ENCODE data around the gene DPH3. TPM values are rescaled to one million over a fixed set of nuclear protein-coding genes. Genes with fewer than 3 reads are reported as not detected.
A peak's percentile ranks its signal among the peaks of the same experiment; 100 is the strongest.

Gene DPH3
- total RNA-seq, 1 donor = 7.9 TPM

DNA sequence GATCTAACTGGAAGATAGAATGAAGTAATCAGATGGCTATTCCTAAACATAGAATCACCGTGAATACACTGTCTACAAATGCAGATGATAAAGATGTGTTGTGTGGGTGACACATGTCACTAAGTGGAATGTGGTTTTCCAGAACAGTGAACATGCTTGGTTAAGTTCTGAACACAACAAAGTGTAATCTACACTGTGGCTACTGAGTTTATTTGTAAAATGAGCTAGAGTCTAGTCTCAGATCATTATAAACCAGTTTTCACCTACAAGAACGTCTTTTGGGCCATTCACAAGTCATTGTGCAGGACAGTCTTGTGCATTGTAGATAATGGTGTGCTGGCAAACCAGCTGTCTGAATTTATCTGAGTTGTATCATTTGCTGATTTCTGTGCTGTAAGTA, 35.6 kb upstream of the DPH3 start:
- Histone ChIP-seq H3K4me1 (ENCODE audit: insufficient read depth, low read length) (peaks cover 58% of the 10 kb centered on the region), H3K9me3 (ENCODE audit: low read depth, low read length) (no peaks in the 10 kb centered on the region), H3K27me3 (ENCODE audit: insufficient read depth, low read length) (no peaks in the 10 kb centered on the region), H3K4me3 (ENCODE audit: low read length) (no peak overlapping the region)

DNA sequence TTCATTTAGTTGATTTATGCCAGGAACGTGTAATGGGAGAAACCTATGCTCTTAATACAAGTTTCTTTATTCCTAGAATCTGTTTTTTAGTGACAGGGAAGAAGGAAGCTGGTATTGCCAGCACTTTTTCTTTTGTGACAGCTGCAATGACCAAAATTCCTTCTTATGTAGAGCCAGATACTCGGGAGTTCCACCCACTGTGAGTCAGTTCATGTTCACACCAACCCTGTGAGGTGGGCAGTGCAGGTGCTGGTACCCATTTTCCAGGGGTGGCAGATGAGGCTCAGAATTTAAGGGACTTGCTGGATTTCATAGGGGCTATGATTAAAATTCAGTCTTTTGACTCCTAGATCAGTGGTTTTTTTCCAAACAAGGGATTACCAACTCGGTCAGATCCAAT, 35.0 kb upstream of the DPH3 start:
- H3K4me3 ChIP-seq (ENCODE audit: low read length) = no peak overlapping the region
- no peaks in the 10 kb centered on the region for H3K27me3 ChIP-seq (ENCODE audit: insufficient read depth, low read length)
- no peaks in the 10 kb centered on the region for H3K9me3 ChIP-seq (ENCODE audit: low read depth, low read length)
- peaks cover 54% of the 10 kb centered on the region for H3K4me1 ChIP-seq (ENCODE audit: insufficient read depth, low read length)

DNA sequence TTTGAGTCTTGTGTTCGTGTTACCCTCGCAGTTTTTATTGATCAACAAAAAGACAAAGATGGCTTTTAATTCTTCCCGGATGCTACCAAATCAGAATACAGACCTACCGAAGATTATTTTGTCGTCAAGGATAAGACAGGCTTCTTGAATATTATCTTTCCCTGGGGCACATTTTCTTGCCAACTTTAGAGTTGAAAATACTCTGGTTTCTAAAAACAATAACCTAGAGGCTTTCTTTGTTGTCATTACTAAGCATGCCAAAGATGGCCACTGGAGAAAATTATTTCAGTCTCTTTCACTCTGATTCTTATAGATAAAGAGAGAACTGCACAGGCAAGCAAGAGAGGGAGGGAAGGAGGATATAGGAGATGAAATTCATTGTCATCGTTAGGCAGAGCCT, 34.1 kb upstream of the DPH3 start:
- Histone ChIP-seq H3K4me3 (ENCODE audit: low read length) (no peak overlapping the region), H3K9me3 (ENCODE audit: low read depth, low read length) (no peaks in the 10 kb centered on the region), H3K27me3 (ENCODE audit: insufficient read depth, low read length) (no peaks in the 10 kb centered on the region), H3K4me1 (ENCODE audit: insufficient read depth, low read length) (peaks cover 49% of the 10 kb centered on the region)

DNA sequence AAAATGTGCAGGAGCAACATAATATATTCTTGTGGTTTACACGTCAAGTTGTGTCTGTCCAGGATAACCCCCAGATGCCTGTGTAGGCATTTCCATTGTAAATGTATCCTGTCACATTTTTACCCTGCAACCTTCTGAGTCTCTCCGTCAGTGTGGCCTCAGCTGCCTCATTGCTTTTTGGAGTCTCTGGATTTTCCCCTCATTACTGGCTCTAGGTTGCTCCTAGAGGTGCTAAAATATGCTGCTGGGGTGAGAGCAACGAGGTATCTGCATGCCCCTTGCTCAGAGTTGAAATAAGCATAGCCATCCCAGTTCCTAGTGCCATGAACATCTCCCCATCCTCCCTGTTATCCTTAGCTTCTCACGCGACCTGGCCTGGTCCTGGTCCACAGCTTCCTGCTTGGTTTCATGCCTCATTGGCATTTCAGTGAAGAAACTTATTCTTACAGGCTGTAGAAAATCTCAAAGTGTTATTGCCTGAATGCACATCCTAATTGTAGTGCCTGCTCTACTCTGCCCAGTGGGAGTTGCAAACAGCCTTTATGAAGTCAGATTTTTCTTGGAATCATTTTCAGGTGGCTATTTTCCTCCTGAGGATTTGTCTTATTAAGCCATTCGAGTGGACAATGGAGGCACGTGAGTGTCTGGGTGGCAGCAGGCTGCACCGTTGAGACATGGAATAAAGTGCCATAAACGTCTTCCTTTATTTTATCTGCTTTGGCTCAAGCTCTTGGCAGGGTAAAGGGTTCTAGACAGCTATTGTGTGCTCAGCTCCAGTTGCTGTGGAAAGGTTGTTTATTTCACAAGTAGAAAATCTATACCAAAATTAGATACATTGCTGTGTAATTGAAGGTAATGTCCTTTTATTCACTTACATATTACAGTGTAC, 33.5 kb upstream of the DPH3 start:
- no peak overlapping the region for H3K4me3 ChIP-seq (ENCODE audit: low read length)
- H3K27me3 ChIP-seq (ENCODE audit: insufficient read depth, low read length) = no peaks in the 10 kb centered on the region
- peaks cover 6% of the 10 kb centered on the region for H3K9me3 ChIP-seq (ENCODE audit: low read depth, low read length)
- peaks cover 48% of the 10 kb centered on the region for H3K4me1 ChIP-seq (ENCODE audit: insufficient read depth, low read length)

GRCh38 chr3:16295298-16295890, 30.7 kb upstream of the DPH3 start:
- Histone ChIP-seq H3K9me3 (ENCODE audit: low read depth, low read length) (peaks cover 7% of the 10 kb centered on the region), H3K27me3 (ENCODE audit: insufficient read depth, low read length) (no peaks in the 10 kb centered on the region), H3K4me1 (ENCODE audit: insufficient read depth, low read length) (peaks cover 37% of the 10 kb centered on the region), H3K4me3 (ENCODE audit: low read length) (no peak overlapping the region)

GRCh38 chr3:16294844-16295243, 30.1 kb upstream of the DPH3 start:
- Histone ChIP-seq H3K4me3 (ENCODE audit: low read length) (no peak overlapping the region), H3K9me3 (ENCODE audit: low read depth, low read length) (peaks cover 7% of the 10 kb centered on the region), H3K27me3 (ENCODE audit: insufficient read depth, low read length) (no peaks in the 10 kb centered on the region), H3K4me1 (ENCODE audit: insufficient read depth, low read length) (peaks cover 34% of the 10 kb centered on the region)

DNA sequence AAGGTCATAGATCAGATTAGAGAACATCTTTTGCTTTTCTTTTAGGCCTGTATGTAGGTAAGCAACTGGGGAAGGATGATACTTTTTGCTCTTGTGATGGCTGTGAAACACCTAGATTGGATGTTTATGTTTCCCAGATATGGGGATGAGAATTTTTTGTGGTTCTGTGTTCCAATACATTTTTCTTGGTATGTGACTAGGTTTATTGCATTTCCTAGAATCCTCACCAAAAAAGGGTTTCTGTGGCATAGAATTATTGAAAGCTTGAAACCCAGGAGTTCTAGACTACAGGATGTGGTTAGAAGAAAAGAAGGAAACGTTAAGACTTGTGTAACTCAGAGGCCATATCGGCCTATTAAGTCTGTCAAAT, 26.1 kb upstream of the DPH3 start:
- Histone ChIP-seq H3K4me3 (ENCODE audit: low read length) (no peak overlapping the region), H3K4me1 (ENCODE audit: insufficient read depth, low read length) (peaks cover 47% of the 10 kb centered on the region)

GRCh38 chr3:16290007-16290826, 25.5 kb upstream of the DPH3 start:
- Histone ChIP-seq H3K4me3 (ENCODE audit: low read length) (peak overlapping the region; percentile 47), H3K4me1 (ENCODE audit: insufficient read depth, low read length) (peaks cover 45% of the 10 kb centered on the region), H3K9me3 (ENCODE audit: low read depth, low read length) (peaks cover 7% of the 10 kb centered on the region), H3K27me3 (ENCODE audit: insufficient read depth, low read length) (no peaks in the 10 kb centered on the region)

More for the DNA sequence above, 26.1 kb upstream of the DPH3 start:
- H3K9me3 ChIP-seq (ENCODE audit: low read depth, low read length) = peaks cover 7% of the 10 kb centered on the region
- H3K27me3 ChIP-seq (ENCODE audit: insufficient read depth, low read length) = no peaks in the 10 kb centered on the region

- no peaks in the 10 kb centered on the region for H3K27me3 ChIP-seq (ENCODE audit: insufficient read depth, low read length)
- peak overlapping the region; percentile 47 for H3K4me3 ChIP-seq (ENCODE audit: low read length)
- peaks cover 7% of the 10 kb centered on the region for H3K9me3 ChIP-seq (ENCODE audit: low read depth, low read length)
- peaks cover 45% of the 10 kb centered on the region for H3K4me1 ChIP-seq (ENCODE audit: insufficient read depth, low read length)
Measured at GRCh38 chr3:16289144-16289889, 24.6 kb upstream of the DPH3 start.

GRCh38 chr3:16288664-16289063, 23.9 kb upstream of the DPH3 start:
- H3K9me3 ChIP-seq (ENCODE audit: low read depth, low read length) = peaks cover 6% of the 10 kb centered on the region
- H3K27me3 ChIP-seq (ENCODE audit: insufficient read depth, low read length) = no peaks in the 10 kb centered on the region
- peaks cover 45% of the 10 kb centered on the region for H3K4me1 ChIP-seq (ENCODE audit: insufficient read depth, low read length)
- peak overlapping the region; percentile 47 for H3K4me3 ChIP-seq (ENCODE audit: low read length)

DNA sequence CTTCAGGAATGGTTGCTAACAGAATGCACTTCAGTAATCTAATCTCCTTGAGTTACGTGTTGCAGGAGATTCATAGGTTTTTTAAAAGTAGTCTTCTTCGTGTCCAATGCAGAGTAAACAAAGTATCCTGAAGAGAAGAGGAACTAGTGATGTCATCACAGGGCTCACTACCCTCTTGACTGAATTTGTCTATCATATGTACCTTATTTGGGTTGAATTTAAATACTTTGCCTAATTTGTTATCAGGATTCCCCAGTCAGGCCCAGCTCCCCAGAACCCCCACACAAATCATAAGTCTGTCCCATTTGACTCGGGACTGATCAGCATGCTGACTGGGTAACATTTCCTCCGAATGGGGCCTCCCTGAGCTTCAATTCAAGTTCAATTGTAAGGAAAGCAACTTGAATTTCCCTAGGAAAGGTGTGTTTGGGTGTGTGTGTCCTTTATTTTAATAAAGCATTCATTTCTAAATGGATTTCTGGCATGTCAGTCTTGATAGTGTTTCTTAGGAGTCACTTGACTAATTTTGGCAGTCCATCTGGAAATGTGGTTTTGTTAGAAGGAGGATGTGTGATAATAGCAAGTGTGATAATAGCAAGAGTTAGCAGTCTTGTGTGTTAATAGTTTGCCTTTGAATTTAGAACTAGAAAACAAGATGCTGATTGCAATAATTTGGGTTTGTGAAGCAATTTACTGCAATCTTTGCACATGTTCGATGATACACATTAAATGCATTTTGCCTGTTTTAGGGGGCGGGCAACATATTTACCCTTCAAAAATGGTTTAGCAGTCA, 22.2 kb upstream of the DPH3 start:
- no peaks in the 10 kb centered on the region for H3K9me3 ChIP-seq (ENCODE audit: low read depth, low read length)
- H3K4me1 ChIP-seq (ENCODE audit: insufficient read depth, low read length) = peaks cover 40% of the 10 kb centered on the region
- H3K4me3 ChIP-seq (ENCODE audit: low read length) = peak overlapping the region; percentile 47
- H3K27me3 ChIP-seq (ENCODE audit: insufficient read depth, low read length) = no peaks in the 10 kb centered on the region

GRCh38 chr3:16286161-16286560, 21.4 kb upstream of the DPH3 start:
- peaks cover 34% of the 10 kb centered on the region for H3K4me1 ChIP-seq (ENCODE audit: insufficient read depth, low read length)
- peak overlapping the region; percentile 47 for H3K4me3 ChIP-seq (ENCODE audit: low read length)
- no peaks in the 10 kb centered on the region for H3K27me3 ChIP-seq (ENCODE audit: insufficient read depth, low read length)
- no peaks in the 10 kb centered on the region for H3K9me3 ChIP-seq (ENCODE audit: low read depth, low read length)

GRCh38 chr3:16284633-16285032, 19.9 kb upstream of the DPH3 start:
- H3K4me1 ChIP-seq (ENCODE audit: insufficient read depth, low read length) = peaks cover 28% of the 10 kb centered on the region
- no peak overlapping the region for H3K4me3 ChIP-seq (ENCODE audit: low read length)
- no peaks in the 10 kb centered on the region for H3K9me3 ChIP-seq (ENCODE audit: low read depth, low read length)
- no peaks in the 10 kb centered on the region for H3K27me3 ChIP-seq (ENCODE audit: insufficient read depth, low read length)

GRCh38 chr3:16280671-16281070, 15.9 kb upstream of the DPH3 start:
- Histone ChIP-seq H3K4me3 (ENCODE audit: low read length) (no peak overlapping the region), H3K9me3 (ENCODE audit: low read depth, low read length) (no peaks in the 10 kb centered on the region), H3K4me1 (ENCODE audit: insufficient read depth, low read length) (peaks cover under 1% of the 10 kb centered on the region)

More at GRCh38 chr3:16280671-16281070, 15.9 kb upstream of the DPH3 start:
- H3K27me3 ChIP-seq (ENCODE audit: insufficient read depth, low read length) = no peaks in the 10 kb centered on the region

All from mononuclear cell (primary cell).